IMR-90 (cell line): Measurements from ENCODE around the gene SLC7A4.

Experiments used
- BHLHE40 ChIP-seq: fragments of 150-350 bp; IDR thresholded peaks from 2 replicates; pipeline ENCODE4 v1.6.1; 2016; ENCODE audit warnings: mild to moderate bottlenecking, low read depth, low read length
- CTCF ChIP-seq: conservative IDR thresholded peaks from 2 replicates; pipeline ENCODE4 v1.5.1; 2012; ENCODE audit warnings: mild to moderate bottlenecking, low read depth, low read length, improper control_type of control experiment
- ELK1 ChIP-seq: fragments of 150-350 bp; IDR thresholded peaks from 2 replicates; pipeline ENCODE4 v1.6.1; 2016; ENCODE audit warnings: low read depth, mild to moderate bottlenecking, low read length, moderate library complexity, borderline replicate concordance
- FOS ChIP-seq: fragments of 150-350 bp; IDR thresholded peaks from 2 replicates; pipeline ENCODE4 v1.6.1; 2016; ENCODE audit warnings: low read depth, low read length
- POLR2A ChIP-seq: IDR thresholded peaks from 2 replicates; pipeline ENCODE4 v1.6.1; 2012; ENCODE audit warnings: mild to moderate bottlenecking, low read depth, low read length
- RAD21 ChIP-seq: IDR thresholded peaks from 2 replicates; pipeline ENCODE4 v1.6.1; 2012; ENCODE audit warnings: low read length, improper control_type of control experiment
- RCOR1 ChIP-seq: IDR thresholded peaks from 2 replicates; pipeline ENCODE4 v1.6.1; 2012; ENCODE audit warnings: mild to moderate bottlenecking, low read length, improper control_type of control experiment; ENCODE audit not compliant: insufficient replicate concordance

- TF ChIP-seq CTCF (no peak), POLR2A (no peak), FOS (no peak), RCOR1 (no peak), ELK1 (no peak), RAD21 (no peak), BHLHE40 (no peak)
Measured at GRCh38 chr22:21047035-21047661, 14.8 kb upstream of the SLC7A4 start.
